SKM-1 (cell line): ENCODE results near the gene EMX2.
"Not testable (repeated sequence)": the region's sequence is repeated elsewhere in the genome, so short reads cannot be mapped to it uniquely, and the experiment has no call there.

ENCODE experiments used
- DNase-seq: peaks from one replicate; lab custom pipeline; 2025; ENCODE audit not compliant: unreplicated experiment; lab: John Stamatoyannopoulos, UW

The EMX2 gene

GRCh38 chr10:117555863-117556262 is 13.3 kb downstream of the EMX2 start:
- no peak for DNase-seq

GRCh38 chr10:117556356-117556755 is 13.8 kb downstream of the EMX2 start:
- no peak for DNase-seq

GRCh38 chr10:117559712-117560111 is 17.2 kb downstream of the EMX2 start:
- DNase-seq = no peak

- DNase-seq = no peak
Observed at GRCh38 chr10:117560942-117561341, 18.4 kb downstream of the EMX2 start.

GRCh38 chr10:117562220-117562619 is 19.7 kb downstream of the EMX2 start:
- no peak for DNase-seq

- no peak for DNase-seq
Observed at GRCh38 chr10:117562896-117563737, 20.6 kb downstream of the EMX2 start.

GRCh38 chr10:117563780-117564179 is 21.2 kb downstream of the EMX2 start:
- DNase-seq = no peak

GRCh38 chr10:117565068-117565467 is 22.5 kb downstream of the EMX2 start:
- DNase-seq = no peak

- no peak for DNase-seq
Observed at GRCh38 chr10:117568334-117568733, 25.8 kb downstream of the EMX2 start.

- no peak for DNase-seq
Observed at GRCh38 chr10:117569610-117570390, 27.3 kb downstream of the EMX2 start.

GRCh38 chr10:117570880-117571279 is 28.3 kb downstream of the EMX2 start:
- DNase-seq = no peak

- DNase-seq = no peak
Observed at GRCh38 chr10:117574498-117575146, 32.1 kb downstream of the EMX2 start.

- no peak for DNase-seq
Observed at GRCh38 chr10:117578490-117578889, 35.9 kb downstream of the EMX2 start.

- DNase-seq = no peak
Observed at GRCh38 chr10:117578999-117579590, 36.5 kb downstream of the EMX2 start.

- DNase-seq = no peak
Observed at GRCh38 chr10:117581961-117582360, 39.4 kb downstream of the EMX2 start.

GRCh38 chr10:117584831-117585230 is 42.3 kb downstream of the EMX2 start:
- not testable (repeated sequence) for DNase-seq

GRCh38 chr10:117587036-117587435 is 44.5 kb downstream of the EMX2 start:
- no peak for DNase-seq

- DNase-seq = no peak
Observed at GRCh38 chr10:117590101-117590875, 47.7 kb downstream of the EMX2 start.

GRCh38 chr10:117591043-117591442 is 48.5 kb downstream of the EMX2 start:
- DNase-seq = no peak

- DNase-seq = no peak
Observed at GRCh38 chr10:117594722-117595121, 52.2 kb downstream of the EMX2 start.

GRCh38 chr10:117596706-117597105 is 54.2 kb downstream of the EMX2 start:
- no peak for DNase-seq
